Transverse colon (tissue), 4 donors: ENCODE results near the gene CD300LG. TPM values are rescaled to one million over a fixed set of nuclear protein-coding genes. Genes with fewer than 3 reads are reported as not detected.

Source experiments
- DNase-seq: peaks from one replicate; pipeline ENCODE4 v3.0.0-alpha.2; 2019
- H3K27ac ChIP-seq, 4 donors: fragments of 200-600 bp; sonication (generic); 2 replicates each; pipeline ENCODE4 v1.5.1; 2016 to 2018; ENCODE audit warnings: inconsistent platforms in 4 of 4
- H3K27me3 ChIP-seq: fragments of 200-600 bp; sonication (generic); 2 replicates; pipeline ENCODE4 v1.5.1; 2017; ENCODE audit warnings: inconsistent platforms
- H3K36me3 ChIP-seq, 4 donors: fragments of 200-600 bp; sonication (generic); 2 replicates each; pipeline ENCODE4 v1.5.1; 2017 to 2019; ENCODE audit warnings: inconsistent platforms in 4 of 4
- H3K4me1 ChIP-seq, 4 donors: fragments of 200-600 bp; sonication (generic); 2 replicates each; pipeline ENCODE4 v1.5.1; 2017 to 2020; ENCODE audit warnings: inconsistent platforms in 4 of 4
- H3K4me3 ChIP-seq, 4 donors: fragments of 200-600 bp; sonication (generic); 1 replicate in 1 of 4; 2 replicates in 3 of 4; pipeline versions ENCODE4 v1.5.1 to v1.6.1; 2017 to 2019; ENCODE audit warnings: inconsistent platforms in 4 of 4
- H3K9me3 ChIP-seq, 2 donors: fragments of 200-600 bp; sonication (generic); 2 replicates each; pipeline ENCODE4 v1.5.1; 2017 to 2019; ENCODE audit warnings: inconsistent platforms in 2 of 2
- EP300 ChIP-seq: sonication (generic); formaldehyde crosslinking; IDR thresholded peaks from one replicate; pipeline ENCODE4 v1.6.1; 2017; ENCODE audit warnings: antibody characterized with exemption, low read depth
- POLR2A ChIP-seq: fragments of 450-650 bp; IDR thresholded peaks from one replicate; pipeline ENCODE4 v1.6.1; 2016; ENCODE audit warnings: antibody characterized with exemption, mild to moderate bottlenecking, moderate library complexity
- POLR2AphosphoS5 ChIP-seq, 3 donors: sonication (generic); formaldehyde crosslinking; IDR thresholded peaks; one replicate each; pipeline ENCODE4 v1.6.1; 2016; ENCODE audit warnings: antibody characterized with exemption in 3 of 3
- WGBS, 2 donors: methylation state at CpG; one replicate each; pipeline ENCODE4 v1.1.5; 2018; ENCODE audit warnings: low coverage in 1 of 2; 5-methylcytosine and 5-hydroxymethylcytosine counted together
- in situ Hi-C, 4 donors: fragments of 200-750 bp; cut with MboI; loops; one replicate each; pipeline versions ENCODE4 v1.15.0 to v1.15.1; 2017; ENCODE audit warnings: low sequenced_read_pairs in 3 of 4, low pct_ligation_motif_present in 1 of 4, low pct_unique_long_range_greater_than_20kb in 1 of 4
- intact Hi-C: fragments of 100-400 bp; cut with DNase I; formaldehyde crosslinking; loops from one replicate; pipeline ENCODE4 v1.15.1; 2023; ENCODE audit warnings: low total_unique reads
- total RNA-seq, 4 donors: library from RNA; depleted of rRNA; stranded (reverse); fragments of >200 nt; gene quantifications; one replicate each; pipeline ENCODE4 v1.1.0, GENCODE V29; 2016
- TF ChIP-seq, protein P1 (sequence below), 5 experiments: fragments of 200-600 bp in 3 of 5; fragments of 450-650 bp in 2 of 5; sonication (generic) in 3 of 5; IDR thresholded peaks; 1 replicate in 2 of 5; 2 replicates in 3 of 5; pipeline ENCODE4 v1.5.1; 2016 to 2017; ENCODE audit warnings: antibody characterized with exemption in 5 of 5, inconsistent platforms in 3 of 5, mild to moderate bottlenecking in 2 of 5, moderate library complexity in 1 of 5

Gene CD300LG
- total RNA-seq, 4 donors from 2014 or later: 0.55 to 44.5 (median 1.4) TPM; not detected in 1

- DNase-seq: peak; percentile 80
- intact Hi-C loops (loop anchor here (10.0 kb wide), 1 partner anchor 48 kb away; the partner anchor contains the start of gene CFAP97D1), in situ Hi-C loops (no loop called here)
- WGBS, 2 donors: 3% methylated on average over 57 of the region's 87 CpGs; no CpG with 5 or more reads in 1 of the 2 donors
- Histone ChIP-seq H3K27me3 (peaks cover 4% of the 10 kb centered on the region), H3K9me3 (no peaks in the 10 kb centered on the region), H3K4me3 (peak within 1 kb of the TSS; percentile 45 to 80 (median 68)), H3K4me1 (peaks cover 5 to 17% (median 11%) of the 10 kb centered on the region in 4 donors), H3K36me3 (no peaks in the 10 kb centered on the region), H3K27ac (peak within 1 kb of the TSS; percentile 23 to 77 (median 64))
- TF ChIP-seq EP300 (no peak), POLR2AphosphoS5 (IDR thresholded peaks at IDR 0.05) (peak; percentile 21 to 60 (median 52)), POLR2A (peak; percentile 19)
- TF ChIP-seq, protein P1, sequence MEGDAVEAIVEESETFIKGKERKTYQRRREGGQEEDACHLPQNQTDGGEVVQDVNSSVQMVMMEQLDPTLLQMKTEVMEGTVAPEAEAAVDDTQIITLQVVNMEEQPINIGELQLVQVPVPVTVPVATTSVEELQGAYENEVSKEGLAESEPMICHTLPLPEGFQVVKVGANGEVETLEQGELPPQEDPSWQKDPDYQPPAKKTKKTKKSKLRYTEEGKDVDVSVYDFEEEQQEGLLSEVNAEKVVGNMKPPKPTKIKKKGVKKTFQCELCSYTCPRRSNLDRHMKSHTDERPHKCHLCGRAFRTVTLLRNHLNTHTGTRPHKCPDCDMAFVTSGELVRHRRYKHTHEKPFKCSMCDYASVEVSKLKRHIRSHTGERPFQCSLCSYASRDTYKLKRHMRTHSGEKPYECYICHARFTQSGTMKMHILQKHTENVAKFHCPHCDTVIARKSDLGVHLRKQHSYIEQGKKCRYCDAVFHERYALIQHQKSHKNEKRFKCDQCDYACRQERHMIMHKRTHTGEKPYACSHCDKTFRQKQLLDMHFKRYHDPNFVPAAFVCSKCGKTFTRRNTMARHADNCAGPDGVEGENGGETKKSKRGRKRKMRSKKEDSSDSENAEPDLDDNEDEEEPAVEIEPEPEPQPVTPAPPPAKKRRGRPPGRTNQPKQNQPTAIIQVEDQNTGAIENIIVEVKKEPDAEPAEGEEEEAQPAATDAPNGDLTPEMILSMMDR (IDR thresholded peaks at IDR 0.05): no peak
Observed at GRCh38 chr17:43832976-43833829, 13.8 kb upstream of the CD300LG start, which contains the start of gene MPP3. Gene MPP3 (minus strand): TSS chr17:43833146. CDS start chr17:43831906, 1,240 bp downstream.

DNA sequence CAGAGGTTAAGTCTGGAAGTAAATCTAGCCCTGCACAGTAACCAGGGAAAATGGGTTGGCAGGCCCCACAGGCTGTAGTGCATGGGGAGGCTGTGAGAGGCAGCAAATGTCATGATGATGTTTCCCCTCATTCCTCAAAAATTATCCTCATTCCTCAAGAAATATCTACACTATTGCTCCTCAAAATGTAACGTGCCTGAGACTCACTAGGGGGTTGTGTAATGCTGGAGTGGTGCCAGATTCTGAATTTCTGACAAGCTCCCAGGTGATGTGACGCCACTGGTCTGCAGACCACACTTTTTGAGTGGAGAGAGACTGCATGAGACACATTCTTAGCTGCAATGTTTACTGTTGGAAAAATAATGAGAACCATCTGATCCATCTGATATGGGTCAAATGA is 12.9 kb upstream of the CD300LG start:
- Histone ChIP-seq H3K36me3 (no peaks in the 10 kb centered on the region), H3K4me3 (no peak overlapping the region), H3K27ac (no peak overlapping the region), H3K4me1 (peaks cover 5 to 17% (median 11%) of the 10 kb centered on the region in 4 donors), H3K9me3 (no peaks in the 10 kb centered on the region), H3K27me3 (peaks cover 4% of the 10 kb centered on the region)
- TF ChIP-seq POLR2AphosphoS5 (IDR thresholded peaks at IDR 0.05) (no peak), EP300 (no peak), POLR2A (no peak)
- TF ChIP-seq, protein P1 (IDR thresholded peaks at IDR 0.05): no peak
- intact Hi-C loops: loop anchor here (10.0 kb wide), 1 partner anchor 49 kb away; the partner anchor contains the start of gene CFAP97D1
- in situ Hi-C loops: no loop called here
- WGBS, 2 donors: 56% methylated on average over 2 of the region's 2 CpGs; no CpG with 5 or more reads in 1 of the 2 donors
- no peak for DNase-seq

- Histone ChIP-seq H3K36me3 (no peaks in the 10 kb centered on the region), H3K27me3 (peaks cover 2% of the 10 kb centered on the region), H3K9me3 (no peaks in the 10 kb centered on the region), H3K27ac (peak overlapping the region; percentile 64 to 68 (median 66)), H3K4me1 (peaks cover 0 to 13% (median 4%) of the 10 kb centered on the region in 4 donors), H3K4me3 (no peak overlapping the region)
- intact Hi-C loops: loop anchor here (10.0 kb wide), 2 partner anchors 55 to 145 kb away; partner anchors contain the start of gene CFAP97D1
- WGBS, 2 donors: 34 to 37% methylated on average over 7 of the region's 7 CpGs
- in situ Hi-C loops: no loop called here
- peak; percentile 82 for DNase-seq
- TF ChIP-seq POLR2AphosphoS5 (IDR thresholded peaks at IDR 0.05) (peak in 2 of 3 donors; percentile 14 to 56), EP300 (no peak), POLR2A (no peak)
Observed at GRCh38 chr17:43839670-43840108, 7.3 kb upstream of the CD300LG start.

- Histone ChIP-seq H3K4me3 (no peak overlapping the region), H3K27me3 (no peaks in the 10 kb centered on the region), H3K4me1 (peaks cover 0 to 13% (median 4%) of the 10 kb centered on the region in 4 donors), H3K36me3 (no peaks in the 10 kb centered on the region), H3K9me3 (no peaks in the 10 kb centered on the region), H3K27ac (peak overlapping the region in 2 of 4 donors; percentile 34 to 67)
- in situ Hi-C loops (no loop called here), intact Hi-C loops (loop anchor here (10.0 kb wide), 1 partner anchor 146 kb away; no protein-coding TSS in a partner anchor)
- TF ChIP-seq EP300: no peak
- TF ChIP-seq POLR2AphosphoS5 (IDR thresholded peaks at IDR 0.05): no peak
- TF ChIP-seq POLR2A: no peak
- TF ChIP-seq, protein P1 (IDR thresholded peaks at IDR 0.05): no peak
- no peak for DNase-seq
- WGBS, 2 donors: 73% methylated on average over 4 of the region's 4 CpGs; no CpG with 5 or more reads in 1 of the 2 donors
Observed at GRCh38 chr17:43840814-43841213, 6.2 kb upstream of the CD300LG start.
